ENCODE data around the gene YPEL1.
"Not testable (repeated sequence)": the region's sequence is repeated elsewhere in the genome, so short reads cannot be mapped to it uniquely, and the experiment has no call there.

YPEL1 gene

GRCh38 chr22:21719024-21719423 is 16.6 kb downstream of the YPEL1 start:
- no peak overlapping the region for H3K4me3 ChIP-seq (ENCODE audit: low read depth, low read length)
- TF ChIP-seq, protein P1, sequence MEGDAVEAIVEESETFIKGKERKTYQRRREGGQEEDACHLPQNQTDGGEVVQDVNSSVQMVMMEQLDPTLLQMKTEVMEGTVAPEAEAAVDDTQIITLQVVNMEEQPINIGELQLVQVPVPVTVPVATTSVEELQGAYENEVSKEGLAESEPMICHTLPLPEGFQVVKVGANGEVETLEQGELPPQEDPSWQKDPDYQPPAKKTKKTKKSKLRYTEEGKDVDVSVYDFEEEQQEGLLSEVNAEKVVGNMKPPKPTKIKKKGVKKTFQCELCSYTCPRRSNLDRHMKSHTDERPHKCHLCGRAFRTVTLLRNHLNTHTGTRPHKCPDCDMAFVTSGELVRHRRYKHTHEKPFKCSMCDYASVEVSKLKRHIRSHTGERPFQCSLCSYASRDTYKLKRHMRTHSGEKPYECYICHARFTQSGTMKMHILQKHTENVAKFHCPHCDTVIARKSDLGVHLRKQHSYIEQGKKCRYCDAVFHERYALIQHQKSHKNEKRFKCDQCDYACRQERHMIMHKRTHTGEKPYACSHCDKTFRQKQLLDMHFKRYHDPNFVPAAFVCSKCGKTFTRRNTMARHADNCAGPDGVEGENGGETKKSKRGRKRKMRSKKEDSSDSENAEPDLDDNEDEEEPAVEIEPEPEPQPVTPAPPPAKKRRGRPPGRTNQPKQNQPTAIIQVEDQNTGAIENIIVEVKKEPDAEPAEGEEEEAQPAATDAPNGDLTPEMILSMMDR (IDR thresholded peaks at IDR 0.05; ENCODE audit: low read depth, low read length, missing control alignments) = no peak
- DNase-seq (ENCODE audit: low read depth) = no peak

GRCh38 chr22:21718499-21718898 is 17.1 kb downstream of the YPEL1 start:
- TF ChIP-seq, protein P1 (IDR thresholded peaks at IDR 0.05; ENCODE audit: low read depth, low read length, missing control alignments) = no peak
- H3K4me3 ChIP-seq (ENCODE audit: low read depth, low read length) = no peak overlapping the region
- DNase-seq (ENCODE audit: low read depth) = no peak

GRCh38 chr22:21716395-21717122 is 19.0 kb downstream of the YPEL1 start:
- DNase-seq (ENCODE audit: low read depth); H3K4me3 ChIP-seq (ENCODE audit: low read depth, low read length): not testable (repeated sequence)

DNA sequence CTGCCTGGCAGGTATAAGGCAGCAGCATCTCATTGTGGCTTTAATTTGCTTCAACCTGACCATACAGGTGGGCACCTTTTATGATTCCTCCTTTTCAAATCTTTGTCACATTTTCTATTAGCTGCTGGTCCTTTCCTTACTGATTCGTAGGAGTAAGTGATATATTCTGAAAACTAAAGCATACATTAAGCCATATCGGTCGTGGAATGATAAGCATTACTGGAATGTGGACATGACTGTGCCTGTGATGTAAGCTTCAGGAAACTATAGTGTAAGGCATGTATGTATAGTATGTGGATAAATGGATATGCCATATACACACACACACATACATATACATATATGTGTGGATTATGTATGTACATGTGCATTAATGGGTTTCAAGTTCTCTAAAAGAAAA is 20.8 kb downstream of the YPEL1 start:
- TF ChIP-seq, protein P1 (IDR thresholded peaks at IDR 0.05; ENCODE audit: low read depth, low read length, missing control alignments) = no peak
- no peak for DNase-seq (ENCODE audit: low read depth)

GRCh38 chr22:21714059-21714770 is 21.4 kb downstream of the YPEL1 start:
- H3K4me3 ChIP-seq (ENCODE audit: low read depth, low read length) = no peak overlapping the region
- TF ChIP-seq, protein P1 (IDR thresholded peaks at IDR 0.05; ENCODE audit: low read depth, low read length, missing control alignments) = no peak
- DNase-seq (ENCODE audit: low read depth) = no peak

More for the DNA sequence above, 20.8 kb downstream of the YPEL1 start:
- no peak overlapping the region for H3K4me3 ChIP-seq (ENCODE audit: low read depth, low read length)

DNA sequence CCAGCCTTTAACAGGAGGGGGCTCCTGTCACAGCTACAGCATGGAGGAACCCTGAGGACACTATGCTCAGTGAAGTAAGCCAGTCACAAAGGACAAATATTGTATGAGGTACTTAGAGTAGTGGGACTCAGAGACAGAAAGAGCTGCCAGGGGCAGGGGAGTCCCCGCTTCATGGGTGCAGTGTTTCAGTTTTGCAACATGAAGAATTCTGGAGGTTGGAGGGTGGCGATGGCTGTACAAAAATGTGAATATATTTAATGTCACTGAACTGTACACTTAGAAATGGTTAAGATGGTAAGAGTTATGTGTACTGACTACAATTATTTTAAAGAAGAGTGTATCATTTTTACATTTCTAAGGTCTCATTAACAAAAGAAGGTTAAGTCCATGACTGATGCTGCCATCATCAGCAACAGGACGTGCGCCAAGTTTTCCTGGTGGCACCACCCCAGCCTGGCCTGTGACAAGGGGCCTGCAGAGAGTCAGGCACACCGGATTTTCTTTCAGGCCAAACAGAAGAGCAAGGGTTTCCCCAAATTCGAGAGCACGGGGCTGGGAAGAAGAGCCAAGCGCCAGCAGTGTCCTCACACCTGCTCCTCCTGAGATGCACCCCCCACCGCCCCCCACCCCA is 22.1 kb downstream of the YPEL1 start:
- DNase-seq (ENCODE audit: low read depth) = no peak
- TF ChIP-seq, protein P1 (IDR thresholded peaks at IDR 0.05; ENCODE audit: low read depth, low read length, missing control alignments) = no peak
- H3K4me3 ChIP-seq (ENCODE audit: low read depth, low read length) = no peak overlapping the region

- TF ChIP-seq, protein P1 (IDR thresholded peaks at IDR 0.05; ENCODE audit: low read depth, low read length, missing control alignments) = peak; percentile 79
- no peak for DNase-seq (ENCODE audit: low read depth)
- no peak overlapping the region for H3K4me3 ChIP-seq (ENCODE audit: low read depth, low read length)
Observed at GRCh38 chr22:21712751-21713427, 22.7 kb downstream of the YPEL1 start.
